ENCODE measurements around the gene FMNL2. TPM values are rescaled to one million over a fixed set of nuclear protein-coding genes. Genes with fewer than 3 reads are reported as not detected.
A peak's percentile ranks its signal among the peaks of the same experiment; 100 is the strongest.

The FMNL2 gene
- total RNA-seq, 1 experiment from 2014 or later = 43.1 TPM

DNA sequence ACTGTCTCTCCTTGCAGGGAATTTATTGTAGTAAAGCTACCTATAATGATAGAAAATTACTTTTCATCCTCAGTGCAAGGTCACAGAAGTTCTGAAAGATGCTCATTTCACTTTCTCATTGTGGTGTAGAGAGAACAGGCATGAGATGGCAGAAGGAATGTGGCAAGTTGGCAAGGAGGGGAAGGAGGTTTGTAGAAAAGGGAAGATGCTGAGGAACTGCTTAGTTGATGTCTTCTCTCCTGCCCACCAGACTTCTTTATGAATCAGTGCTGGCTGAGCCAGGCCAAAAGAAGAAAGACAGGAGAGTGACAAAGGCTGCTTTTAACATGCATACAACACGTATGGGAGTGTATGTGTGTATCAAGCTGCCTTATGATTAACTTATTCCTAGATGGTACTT, 217.9 kb downstream of the FMNL2 start:
- Histone ChIP-seq H3K4me1 (ENCODE audit: insufficient read depth, low read length, poor library complexity, severe bottlenecking) (peaks cover 11% of the 10 kb centered on the region), H3K9me3 (ENCODE audit: low read depth, low read length, poor library complexity, severe bottlenecking) (no peaks in the 10 kb centered on the region), H3K4me3 (ENCODE audit: low read depth, low read length, poor library complexity, severe bottlenecking) (no peak overlapping the region), H3K36me3 (ENCODE audit: insufficient read depth, low read length, poor library complexity, severe bottlenecking) (no peaks in the 10 kb centered on the region), H3K27ac (ENCODE audit: low read depth, low read length, poor library complexity, severe bottlenecking) (no peak overlapping the region), H3K27me3 (replicated peaks; ENCODE audit: insufficient read depth, low read depth, low read length, poor library complexity) (no peaks in the 10 kb centered on the region)
- POLR2A ChIA-PET (ENCODE audit: low non-redundant PET) = no interaction called here
- CTCF ChIA-PET = no interaction called here
- TF ChIP-seq CTCF (conservative IDR thresholded peaks at IDR 0.05; ENCODE audit: low read depth, low read length) (no peak), EZH2 (IDR thresholded peaks at IDR 0.05; ENCODE audit: borderline replicate concordance, low read depth, low read length, poor library complexity, severe bottlenecking) (no peak)
- intact Hi-C loops (cut with micrococcal nuclease; ENCODE audit: unreplicated experiment) = no loop called here
- no peak for DNase-seq (ENCODE audit: low spot score)
- no TSS peak for BruUV-seq (replicated peaks)

- H3K4me3 ChIP-seq (ENCODE audit: low read depth, low read length, poor library complexity, severe bottlenecking) = no peak overlapping the region
- H3K27ac ChIP-seq (ENCODE audit: low read depth, low read length, poor library complexity, severe bottlenecking) = no peak overlapping the region
- CTCF ChIA-PET = no interaction called here
- peaks cover 17% of the 10 kb centered on the region for H3K4me1 ChIP-seq (ENCODE audit: insufficient read depth, low read length, poor library complexity, severe bottlenecking)
- POLR2A ChIA-PET (ENCODE audit: low non-redundant PET) = no interaction called here
- no peaks in the 10 kb centered on the region for H3K36me3 ChIP-seq (ENCODE audit: insufficient read depth, low read length, poor library complexity, severe bottlenecking)
- no peak for TF ChIP-seq CTCF (conservative IDR thresholded peaks at IDR 0.05; ENCODE audit: low read depth, low read length)
- TF ChIP-seq EZH2 (IDR thresholded peaks at IDR 0.05; ENCODE audit: borderline replicate concordance, low read depth, low read length, poor library complexity, severe bottlenecking) = no peak
- H3K9me3 ChIP-seq (ENCODE audit: low read depth, low read length, poor library complexity, severe bottlenecking) = no peaks in the 10 kb centered on the region
- intact Hi-C loops (cut with micrococcal nuclease; ENCODE audit: unreplicated experiment) = no loop called here
- DNase-seq (ENCODE audit: low spot score) = no peak
- BruUV-seq (replicated peaks) = no TSS peak
- H3K27me3 ChIP-seq (replicated peaks; ENCODE audit: insufficient read depth, low read depth, low read length, poor library complexity) = no peaks in the 10 kb centered on the region
Observed at GRCh38 chr2:152553518-152553917, 218.5 kb downstream of the FMNL2 start.

GRCh38 chr2:152555048-152555447, 220.1 kb downstream of the FMNL2 start:
- H3K4me1 ChIP-seq (ENCODE audit: insufficient read depth, low read length, poor library complexity, severe bottlenecking) = peaks cover 21% of the 10 kb centered on the region
- H3K4me3 ChIP-seq (ENCODE audit: low read depth, low read length, poor library complexity, severe bottlenecking) = no peak overlapping the region
- peak; percentile 50 for DNase-seq (ENCODE audit: low spot score)
- POLR2A ChIA-PET (ENCODE audit: low non-redundant PET) = no interaction called here
- no peak overlapping the region for H3K27ac ChIP-seq (ENCODE audit: low read depth, low read length, poor library complexity, severe bottlenecking)
- no peaks in the 10 kb centered on the region for H3K9me3 ChIP-seq (ENCODE audit: low read depth, low read length, poor library complexity, severe bottlenecking)
- H3K36me3 ChIP-seq (ENCODE audit: insufficient read depth, low read length, poor library complexity, severe bottlenecking) = no peaks in the 10 kb centered on the region
- TF ChIP-seq EZH2 (IDR thresholded peaks at IDR 0.05; ENCODE audit: borderline replicate concordance, low read depth, low read length, poor library complexity, severe bottlenecking) (no peak), CTCF (conservative IDR thresholded peaks at IDR 0.05; ENCODE audit: low read depth, low read length) (peak; percentile 64)
- intact Hi-C loops (cut with micrococcal nuclease; ENCODE audit: unreplicated experiment) = loop anchor here (2.0 to 5.0 kb wide), 3 partner anchors 72 to 363 kb away; partner anchors contain the start of gene FMNL2
- H3K27me3 ChIP-seq (replicated peaks; ENCODE audit: insufficient read depth, low read depth, low read length, poor library complexity) = no peaks in the 10 kb centered on the region
- CTCF ChIA-PET = no interaction called here
- no TSS peak for BruUV-seq (replicated peaks)

All from A673 (cell line).